Adrenal gland (tissue), 12 donors: Measurements from ENCODE around the gene LHX4. TPM values are rescaled to one million over a fixed set of nuclear protein-coding genes. Genes with fewer than 3 reads are reported as not detected.
"Not testable (repeated sequence)": the region's sequence is repeated elsewhere in the genome, so short reads cannot be mapped to it uniquely, and the experiment has no call there.

ENCODE experiments used
- DNase-seq, 7 donors: peaks; one replicate each; pipeline ENCODE4 v3.0.0-alpha.2; 2019 to 2020
- H3K27ac ChIP-seq, 5 donors: fragments of 200-600 bp; sonication (generic) in 4 of 5; 1 replicate in 3 of 5; 2 replicates in 2 of 5; pipeline versions ENCODE4 v1.5.1 to v1.8.0; 2016 to 2020; ENCODE audit warnings: mild to moderate bottlenecking in 1 of 5
- H3K27me3 ChIP-seq: fragments of 200-600 bp; 2 replicates; pipeline ENCODE4 v1.8.0; 2021
- H3K36me3 ChIP-seq, 2 donors: fragments of 200-600 bp; replicated peaks in 1 of 2; 1 replicate in 1 of 2; 2 replicates in 1 of 2; pipeline versions ENCODE4 v1.5.1 to v1.8.0; 2018 to 2022
- H3K4me1 ChIP-seq, 2 donors: fragments of 200-600 bp; replicated peaks in 1 of 2; 1 replicate in 1 of 2; 2 replicates in 1 of 2; pipeline versions ENCODE4 v1.5.1 to v1.8.0; 2018 to 2021
- H3K4me3 ChIP-seq, 4 donors: fragments of 200-600 bp; sonication (generic) in 3 of 4; one replicate each; pipeline ENCODE4 v1.5.1; 2016 to 2018
- H3K9me3 ChIP-seq, 3 donors: fragments of 200-600 bp; sonication (generic) in 1 of 3; replicated peaks in 1 of 3; 1 replicate in 2 of 3; 2 replicates in 1 of 3; pipeline versions ENCODE4 v1.5.1 to v1.8.0; 2016 to 2021
- POLR2A ChIP-seq, 2 donors: fragments of 450-650 bp; IDR thresholded peaks; one replicate each; pipeline ENCODE4 v1.6.1; 2017; ENCODE audit warnings: antibody characterized with exemption in 2 of 2, mild to moderate bottlenecking in 2 of 2, moderate library complexity in 1 of 2
- WGBS, 4 donors: extraction: QIAGEN DNeasy Blood & Tissue Kit in 2 of 4; methylation state at CpG; one replicate each; pipeline versions ENCODE4 v1.1.5 to v1.1.7; 2013 to 2017; 5-methylcytosine and 5-hydroxymethylcytosine counted together
- intact Hi-C, 2 donors: fragments of 100-400 bp; cut with DNase I; formaldehyde crosslinking; loops; one replicate each; pipeline versions ENCODE4 v1.14.1 to v1.15.0; 2022 to 2023
- polyA plus RNA-seq, 3 donors: library from polyadenylated mRNA; stranded (reverse); fragments of 200-250 nt in 2 of 3; fragments of 350-450 nt in 1 of 3; fragmentation: Illumina TruSeq in 1 of 3; extraction: RNeasy Lipid Tissue Mini Kit (QIAGEN cat#74804) in 1 of 3; gene quantifications; one replicate each; pipeline ENCODE4 v1.2.3, GENCODE V29; 2013 to 2014
- total RNA-seq, 9 donors: library from RNA; depleted of rRNA in 4 of 9; stranded (reverse); fragments of >200 nt in 4 of 9; fragments of 120-200 nt in 1 of 9; fragmentation: NEBNext Ultra II Directional in 1 of 9; extraction: Animal tissue kit (Norgen Biotek cat#: 25700) in 1 of 9; gene quantifications; one replicate each; pipeline versions ENCODE4 v1.1.0 to v1.2.4, GENCODE V29; 2013 to 2023
- TF ChIP-seq, protein P1 (sequence below), 6 experiments: fragments of 450-650 bp in 4 of 6; fragments of 200-600 bp in 2 of 6; sonication (generic) in 1 of 6; IDR thresholded peaks; 1 replicate in 5 of 6; 2 replicates in 1 of 6; pipeline versions ENCODE4 v1.5.1 to v1.8.0; 2016 to 2021; ENCODE audit warnings: antibody characterized with exemption in 6 of 6, mild to moderate bottlenecking in 2 of 6, moderate library complexity in 1 of 6
- donor health status: healthy with polysubstance abuse.
- donor health status: Bipolar disorder and iron deficiency.
- donor health status: DM: yes; HTN: yes; CAD: no.
- donor health status: DM: no; HTN: no; CAD: no.
- donor health status: DM: no; HTN: no; CAD: no.
- donor health status: DM: yes; HTN: yes; CAD: no.

Gene LHX4
- total and polyA plus RNA-seq, 12 donors = not detected

- TF ChIP-seq, protein P1, sequence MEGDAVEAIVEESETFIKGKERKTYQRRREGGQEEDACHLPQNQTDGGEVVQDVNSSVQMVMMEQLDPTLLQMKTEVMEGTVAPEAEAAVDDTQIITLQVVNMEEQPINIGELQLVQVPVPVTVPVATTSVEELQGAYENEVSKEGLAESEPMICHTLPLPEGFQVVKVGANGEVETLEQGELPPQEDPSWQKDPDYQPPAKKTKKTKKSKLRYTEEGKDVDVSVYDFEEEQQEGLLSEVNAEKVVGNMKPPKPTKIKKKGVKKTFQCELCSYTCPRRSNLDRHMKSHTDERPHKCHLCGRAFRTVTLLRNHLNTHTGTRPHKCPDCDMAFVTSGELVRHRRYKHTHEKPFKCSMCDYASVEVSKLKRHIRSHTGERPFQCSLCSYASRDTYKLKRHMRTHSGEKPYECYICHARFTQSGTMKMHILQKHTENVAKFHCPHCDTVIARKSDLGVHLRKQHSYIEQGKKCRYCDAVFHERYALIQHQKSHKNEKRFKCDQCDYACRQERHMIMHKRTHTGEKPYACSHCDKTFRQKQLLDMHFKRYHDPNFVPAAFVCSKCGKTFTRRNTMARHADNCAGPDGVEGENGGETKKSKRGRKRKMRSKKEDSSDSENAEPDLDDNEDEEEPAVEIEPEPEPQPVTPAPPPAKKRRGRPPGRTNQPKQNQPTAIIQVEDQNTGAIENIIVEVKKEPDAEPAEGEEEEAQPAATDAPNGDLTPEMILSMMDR (IDR thresholded peaks at IDR 0.05) = no peak
- no peak for TF ChIP-seq POLR2A (IDR thresholded peaks at IDR 0.05)
- H3K9me3 ChIP-seq = no peaks in the 10 kb centered on the region
- no peak overlapping the region for H3K4me3 ChIP-seq
- H3K36me3 ChIP-seq = peaks cover 0 to 20% of the 10 kb centered on the region in 2 donors
- H3K4me1 ChIP-seq = peaks cover 0 to 6% of the 10 kb centered on the region in 2 donors
- 77 to 91% (median 89%) methylated on average over 5 to 12 of the region's 12 CpGs for WGBS, 4 donors
- DNase-seq = no peak
- intact Hi-C loops = loop anchor here (10.0 kb wide), 2 partner anchors 216 to 276 kb away; no protein-coding TSS in a partner anchor
- H3K27me3 ChIP-seq = no peaks in the 10 kb centered on the region
- H3K27ac ChIP-seq = no peak overlapping the region
Observed at GRCh38 chr1:180199018-180199417, 31.0 kb upstream of the LHX4 start.

- Histone ChIP-seq H3K27me3 (no peaks in the 10 kb centered on the region), H3K4me1 (peaks cover 0 to 6% of the 10 kb centered on the region in 2 donors), H3K4me3 (no peak overlapping the region), H3K9me3 (no peaks in the 10 kb centered on the region), H3K27ac (no peak overlapping the region), H3K36me3 (peaks cover 0 to 2% of the 10 kb centered on the region in 2 donors)
- WGBS, 4 donors = 85 to 92% (median 88%) methylated on average over 2 to 7 of the region's 7 CpGs
- intact Hi-C loops = no loop called here
- no peak for TF ChIP-seq POLR2A (IDR thresholded peaks at IDR 0.05)
- TF ChIP-seq, protein P1 (IDR thresholded peaks at IDR 0.05) = no peak
- DNase-seq = no peak
Observed at GRCh38 chr1:180201451-180202200, 28.4 kb upstream of the LHX4 start.

DNA sequence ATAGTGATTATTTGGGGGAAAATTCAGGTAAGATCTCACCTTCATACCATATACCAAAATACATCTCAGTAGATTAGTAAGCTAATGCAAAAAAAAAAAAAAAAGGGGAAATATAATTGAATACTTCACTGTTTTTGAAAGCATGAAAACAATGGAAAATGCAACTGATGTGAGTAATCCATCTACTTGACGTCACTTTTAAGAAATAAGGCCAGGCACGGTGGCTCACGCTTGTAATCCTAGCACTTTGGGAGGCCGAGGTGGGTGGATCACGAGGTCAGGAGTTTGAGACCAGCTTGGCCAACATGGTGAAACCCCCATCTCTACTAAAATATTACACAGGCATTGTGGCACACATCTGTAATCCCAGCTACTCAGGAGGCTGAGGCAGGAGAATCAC lies 27.5 kb upstream of the LHX4 start:
- DNase-seq, H3K27ac ChIP-seq, H3K4me1 ChIP-seq, H3K27me3 ChIP-seq, H3K4me3 ChIP-seq, intact Hi-C loops, H3K9me3 ChIP-seq, H3K36me3 ChIP-seq: not testable (repeated sequence)
- 77 to 89% (median 85%) methylated on average over 5 of the region's 5 CpGs for WGBS, 4 donors

GRCh38 chr1:180204231-180204630 lies 25.8 kb upstream of the LHX4 start:
- no peak overlapping the region for H3K27ac ChIP-seq
- 83 to 92% (median 85%) methylated on average over 6 of the region's 6 CpGs for WGBS, 4 donors
- no peak overlapping the region for H3K4me3 ChIP-seq
- no peaks in the 10 kb centered on the region for H3K4me1 ChIP-seq
- H3K36me3 ChIP-seq = no peaks in the 10 kb centered on the region
- H3K9me3 ChIP-seq = no peaks in the 10 kb centered on the region
- no peaks in the 10 kb centered on the region for H3K27me3 ChIP-seq
- intact Hi-C loops = no loop called here
- TF ChIP-seq, protein P1 (IDR thresholded peaks at IDR 0.05) = no peak
- TF ChIP-seq POLR2A (IDR thresholded peaks at IDR 0.05) = no peak
- DNase-seq = no peak

DNA sequence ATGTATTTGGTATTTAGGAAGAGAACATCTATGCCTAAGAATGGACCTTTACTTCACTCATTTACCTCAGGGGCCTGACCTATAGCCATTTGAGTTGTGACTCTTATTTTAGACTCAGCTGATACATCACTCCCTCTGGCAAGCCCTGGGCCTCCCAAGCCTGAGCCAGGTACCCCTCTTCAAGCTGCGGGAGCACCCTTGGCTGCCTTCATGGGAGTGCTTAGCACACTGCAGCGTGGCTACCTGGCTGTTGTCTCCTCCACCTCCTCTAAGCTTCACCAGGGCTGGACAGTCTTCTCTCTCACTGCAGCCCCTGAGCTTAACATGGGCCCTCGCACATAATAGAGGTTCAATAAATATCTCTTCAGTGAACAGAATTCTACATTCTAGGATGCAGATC lies 23.5 kb upstream of the LHX4 start:
- DNase-seq = no peak
- intact Hi-C loops = no loop called here
- no peak overlapping the region for H3K4me3 ChIP-seq
- no peaks in the 10 kb centered on the region for H3K36me3 ChIP-seq
- no peaks in the 10 kb centered on the region for H3K9me3 ChIP-seq
- no peak overlapping the region for H3K27ac ChIP-seq
- 87 to 100% (median 92%) methylated on average over 2 to 3 of the region's 3 CpGs for WGBS, 4 donors
- H3K27me3 ChIP-seq = peaks cover 8% of the 10 kb centered on the region
- no peak for TF ChIP-seq POLR2A (IDR thresholded peaks at IDR 0.05)
- TF ChIP-seq, protein P1 (IDR thresholded peaks at IDR 0.05) = no peak
- no peaks in the 10 kb centered on the region for H3K4me1 ChIP-seq
